ENCODE data around the gene C10orf71.

Gene C10orf71

GRCh38 chr10:49294731-49295130 lies 4.2 kb upstream of the C10orf71 start:
- no peak for DNase-seq

DNA sequence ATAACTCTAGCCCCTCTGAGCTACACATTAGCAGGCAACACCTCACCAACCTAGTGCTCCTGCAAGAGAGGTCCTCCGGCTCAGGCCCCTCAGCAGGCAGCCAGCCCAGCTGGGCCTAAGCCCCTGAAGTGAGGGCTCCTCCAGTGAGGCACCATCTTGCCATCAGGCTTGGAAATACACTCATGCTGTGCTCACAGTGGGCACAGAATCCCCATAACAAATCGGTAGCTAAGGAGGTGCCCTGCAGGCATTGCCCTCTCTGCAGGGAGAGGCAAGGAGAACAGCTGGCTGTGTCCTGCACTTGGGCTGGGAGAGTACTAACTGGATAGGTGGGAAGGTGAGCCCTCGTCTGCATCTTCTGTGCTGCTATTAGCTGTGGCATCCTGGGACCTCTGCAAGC lies 3.7 kb upstream of the C10orf71 start:
- no peak for DNase-seq

DNA sequence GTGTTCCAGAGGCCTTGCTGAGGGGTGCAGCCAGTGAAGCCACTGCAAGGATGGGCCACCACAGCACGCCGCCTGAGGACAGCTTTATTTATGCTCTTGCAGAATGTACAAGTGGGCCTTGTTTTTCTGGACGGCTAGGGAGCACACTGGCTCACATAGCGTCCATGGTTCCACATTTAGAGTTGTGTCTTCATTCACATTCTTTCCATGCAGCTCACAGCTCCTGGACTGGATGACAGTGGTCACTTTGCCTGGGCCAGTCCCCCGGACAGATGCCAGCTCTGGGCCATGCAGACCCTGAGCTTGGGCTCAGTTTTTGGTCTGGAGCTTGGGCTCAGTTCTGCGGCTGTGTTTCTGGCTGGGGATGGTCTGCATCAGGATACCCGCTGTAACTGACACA lies 2.6 kb upstream of the C10orf71 start:
- no peak for DNase-seq

DNA sequence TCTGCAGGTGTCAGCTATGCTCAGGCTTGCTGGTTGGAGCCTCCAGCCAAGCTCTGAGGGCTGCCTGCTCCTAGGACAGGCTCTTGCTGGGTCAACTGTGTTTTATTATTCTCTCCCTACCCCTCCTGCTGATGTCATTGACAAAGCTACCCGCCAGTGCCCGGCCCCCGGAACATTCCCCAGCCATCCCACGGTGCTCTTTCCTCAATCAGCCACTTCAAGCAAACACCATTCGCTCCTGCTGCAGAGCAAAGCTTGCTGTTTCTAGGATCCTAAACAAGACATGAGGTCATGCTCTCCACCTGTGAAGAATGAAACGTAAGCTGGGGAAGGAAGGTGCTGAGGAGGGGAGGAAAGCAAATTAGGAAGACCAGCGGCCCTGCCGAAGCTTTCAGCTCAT lies 2.1 kb upstream of the C10orf71 start:
- no peak for DNase-seq

- no peak for DNase-seq
These were observed 926 bp upstream of the C10orf71 start for GRCh38 chr10:49297818-49298670.

DNA sequence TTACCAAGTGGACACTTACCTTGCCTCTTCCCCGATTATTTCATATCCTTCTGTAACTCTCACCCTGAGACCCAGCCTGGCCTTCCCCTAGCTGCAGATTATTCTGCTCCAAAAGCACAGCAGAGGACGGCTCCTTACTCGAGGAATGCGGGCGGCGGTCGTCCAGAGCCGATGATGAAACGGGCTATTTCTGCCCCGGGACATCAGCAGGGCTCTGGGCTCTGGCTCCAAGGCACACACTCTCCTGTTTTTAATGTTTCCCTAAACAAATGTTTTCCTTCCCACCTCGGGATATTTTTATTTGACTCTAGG lies 343 bp upstream of the C10orf71 start:
- DNase-seq = no peak

- no peak for DNase-seq
These were observed 808 bp downstream of the C10orf71 start for GRCh38 chr10:49299816-49300139.

GRCh38 chr10:49300140-49300974 lies 1.4 kb downstream of the C10orf71 start:
- no peak for DNase-seq

- DNase-seq = no peak
These were observed 2.3 kb downstream of the C10orf71 start for GRCh38 chr10:49301302-49301701.

GRCh38 chr10:49302088-49302487 lies 3.1 kb downstream of the C10orf71 start:
- DNase-seq = no peak

GRCh38 chr10:49303711-49304110 lies 4.7 kb downstream of the C10orf71 start:
- DNase-seq = no peak

DNA sequence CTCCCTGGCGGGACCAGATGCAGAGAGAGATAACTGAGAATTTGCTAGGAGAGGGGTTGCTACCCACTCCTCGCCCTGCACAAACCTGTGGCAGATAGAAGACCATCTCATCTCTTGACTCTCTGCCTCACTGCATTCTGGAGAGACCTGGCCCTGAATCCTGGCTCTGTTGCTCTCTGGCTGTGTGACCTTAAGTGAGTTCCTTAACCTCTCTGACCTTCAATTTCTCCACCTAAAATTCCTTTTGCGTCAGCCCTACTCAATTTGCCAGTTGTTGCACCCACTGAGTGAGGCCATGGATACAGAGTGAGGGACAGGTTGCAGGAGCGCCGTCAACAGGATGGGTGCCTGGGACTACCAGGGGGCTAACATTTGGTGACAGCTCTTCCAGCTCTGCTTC lies 5.2 kb downstream of the C10orf71 start:
- no peak for DNase-seq

DNA sequence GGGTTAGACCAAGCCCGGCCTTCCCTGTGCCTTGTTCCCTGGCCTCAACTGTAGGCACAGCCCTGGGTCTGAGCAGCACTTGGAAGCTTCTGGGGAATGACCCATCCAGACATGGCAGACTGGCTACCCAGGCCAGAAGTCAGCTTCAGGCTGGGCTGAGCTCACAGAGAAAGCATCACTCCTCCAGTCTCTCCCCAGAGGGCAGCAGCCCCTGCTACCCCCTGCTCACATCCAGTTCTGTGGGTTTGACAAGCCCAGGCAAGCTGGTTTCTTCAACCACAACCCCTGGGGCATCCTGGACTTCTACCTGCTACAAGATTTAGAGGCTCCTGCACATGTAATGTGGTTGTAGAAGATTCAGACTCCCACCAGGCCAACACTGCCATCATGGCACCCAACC lies 9.0 kb downstream of the C10orf71 start:
- DNase-seq = no peak

- DNase-seq = no peak
These were observed 9.9 kb downstream of the C10orf71 start for GRCh38 chr10:49308881-49309280.

- no peak for DNase-seq
These were observed 10.9 kb downstream of the C10orf71 start for GRCh38 chr10:49309691-49310411.

DNA sequence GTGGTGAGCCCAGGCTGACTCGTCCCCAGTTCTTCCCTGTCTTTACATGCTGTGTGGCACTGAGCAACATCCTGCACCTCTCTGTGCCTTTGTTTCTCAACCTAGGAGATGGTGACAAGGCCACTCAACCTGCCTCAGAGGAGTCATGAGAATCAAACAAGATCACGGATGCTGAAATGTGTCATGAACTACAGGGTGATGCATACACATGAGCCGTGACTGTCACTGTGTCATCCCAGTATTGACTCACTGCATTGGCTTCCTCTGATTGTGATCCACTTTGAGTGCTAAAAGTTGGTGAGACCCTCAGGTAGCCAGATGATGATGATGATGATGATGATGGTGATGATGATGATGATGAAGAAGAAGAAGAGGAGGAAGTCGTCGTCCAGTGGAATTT lies 11.5 kb downstream of the C10orf71 start:
- no peak for DNase-seq

- no peak for DNase-seq
These were observed 12.1 kb downstream of the C10orf71 start for GRCh38 chr10:49310901-49311554.

GRCh38 chr10:49311555-49312236 lies 12.7 kb downstream of the C10orf71 start:
- no peak for DNase-seq

DNA sequence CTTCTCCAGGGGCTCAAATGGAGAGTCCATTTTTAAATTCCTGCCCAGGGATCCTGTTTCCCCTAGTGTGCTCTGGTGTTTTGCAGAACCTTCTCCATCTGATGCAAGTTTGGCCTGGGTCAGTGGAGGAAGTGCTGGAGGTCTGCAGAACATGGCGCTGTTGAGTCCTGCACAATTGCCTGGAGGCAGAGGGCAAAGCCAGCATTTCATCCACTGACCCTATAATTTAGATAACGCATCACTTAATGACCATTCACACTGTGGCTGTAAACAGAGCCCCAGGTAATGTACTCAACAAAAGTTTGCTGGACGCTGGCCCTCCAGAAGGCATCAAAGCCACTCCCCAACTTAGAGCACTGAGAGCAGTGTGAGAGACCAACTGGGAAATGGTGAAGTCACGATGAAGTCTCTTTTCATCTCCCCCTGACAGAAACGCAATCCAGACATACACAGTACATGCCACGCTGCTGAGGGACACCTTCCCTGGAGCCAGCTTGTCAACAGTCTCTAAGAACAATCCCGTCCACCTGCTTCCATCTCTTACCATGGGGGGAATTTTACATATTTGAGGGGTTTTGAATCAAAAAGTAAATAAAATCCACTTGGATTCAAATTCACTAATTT lies 13.4 kb downstream of the C10orf71 start:
- no peak for DNase-seq

DNA sequence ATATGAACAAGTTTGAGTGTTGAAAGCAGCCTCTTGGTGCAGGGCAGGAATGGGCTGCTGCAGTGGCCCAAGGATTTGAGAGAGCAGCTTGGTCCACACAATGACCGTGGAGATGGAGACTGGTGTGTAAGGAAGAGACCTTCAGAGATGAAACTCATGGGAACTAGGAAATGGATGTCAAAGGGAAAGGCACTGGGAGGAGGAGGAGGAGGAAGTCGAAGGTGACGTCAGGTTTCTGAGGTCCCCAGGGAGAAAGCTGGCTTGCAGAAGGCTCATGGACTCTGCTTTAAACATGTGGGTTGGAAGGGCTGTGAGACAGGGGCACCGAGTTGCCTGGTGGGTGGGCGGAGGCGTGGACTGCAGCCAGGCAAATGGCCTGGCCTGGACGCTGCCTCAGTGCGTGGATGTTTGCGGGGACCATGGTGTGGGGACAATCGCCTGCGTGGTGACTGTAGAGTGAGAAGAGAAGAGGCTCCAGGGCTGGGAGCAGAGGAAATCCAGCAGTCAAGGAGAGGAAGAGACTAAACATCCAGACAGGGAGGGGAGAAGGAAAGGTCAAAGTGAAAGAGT lies 14.6 kb downstream of the C10orf71 start:
- DNase-seq = no peak

DNA sequence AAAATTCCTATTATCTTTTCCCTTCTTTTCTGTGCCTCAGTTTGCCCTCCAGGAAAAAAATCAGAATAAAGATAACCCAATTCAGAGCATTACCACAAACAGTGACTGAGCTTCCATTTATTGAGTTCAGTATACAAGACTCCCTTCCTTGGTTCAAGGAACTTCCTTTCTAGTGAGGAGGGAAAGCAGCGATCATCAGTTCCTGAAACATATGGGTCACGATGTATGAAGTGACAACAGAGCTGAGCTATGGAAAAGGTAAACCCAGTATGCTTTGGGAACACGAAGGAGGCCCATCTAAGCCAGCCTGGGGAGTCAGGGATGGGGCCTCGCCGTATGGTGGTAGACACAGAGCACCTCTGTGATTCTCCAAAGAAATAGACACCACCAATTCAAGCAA lies 15.8 kb downstream of the C10orf71 start:
- no peak for DNase-seq

GRCh38 chr10:49318028-49318427 lies 19.1 kb downstream of the C10orf71 start:
- DNase-seq = no peak
